LNCAP (cell line): ENCODE measurements around the gene DHRS12.

Experiments
- TF ChIP-seq, protein P1 (sequence below): fragments of 450-650 bp; IDR thresholded peaks from 2 replicates; pipeline ENCODE4 v1.5.1; 2017; ENCODE audit warnings: mild to moderate bottlenecking

The DHRS12 gene

DNA sequence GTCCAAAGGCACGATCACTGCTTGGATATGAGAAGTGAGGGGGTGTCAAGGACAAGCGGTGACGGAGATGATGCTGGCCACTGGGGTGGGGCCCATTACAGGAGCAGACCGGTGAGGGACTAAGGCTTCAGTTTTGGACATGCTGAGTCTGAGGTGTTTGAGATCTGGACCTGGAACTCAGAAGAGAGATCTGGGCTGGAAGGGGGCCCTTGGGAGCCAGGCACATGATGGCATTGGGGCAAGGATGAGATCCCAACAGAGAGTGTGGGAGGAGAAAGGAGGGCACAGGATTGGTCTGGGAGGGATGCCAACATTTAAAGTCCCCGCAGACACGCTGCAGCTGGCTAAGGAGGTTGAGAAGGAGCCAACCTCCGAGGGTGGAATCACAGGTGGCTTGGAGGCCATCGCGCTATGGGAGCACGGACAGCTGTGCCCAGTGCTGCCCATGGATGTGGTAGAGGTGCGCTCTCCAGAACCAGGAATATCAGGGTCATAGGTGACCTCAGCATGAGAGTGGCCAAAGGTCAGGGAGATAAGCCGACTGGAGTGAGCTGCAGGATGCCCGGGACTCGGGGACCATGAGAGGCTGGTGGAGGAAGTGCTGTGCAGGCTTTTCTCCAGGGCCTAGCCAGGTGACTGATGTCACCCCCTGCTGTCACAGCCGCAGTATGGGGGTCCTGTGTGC, 21.8 kb downstream of the DHRS12 start:
- TF ChIP-seq, protein P1, sequence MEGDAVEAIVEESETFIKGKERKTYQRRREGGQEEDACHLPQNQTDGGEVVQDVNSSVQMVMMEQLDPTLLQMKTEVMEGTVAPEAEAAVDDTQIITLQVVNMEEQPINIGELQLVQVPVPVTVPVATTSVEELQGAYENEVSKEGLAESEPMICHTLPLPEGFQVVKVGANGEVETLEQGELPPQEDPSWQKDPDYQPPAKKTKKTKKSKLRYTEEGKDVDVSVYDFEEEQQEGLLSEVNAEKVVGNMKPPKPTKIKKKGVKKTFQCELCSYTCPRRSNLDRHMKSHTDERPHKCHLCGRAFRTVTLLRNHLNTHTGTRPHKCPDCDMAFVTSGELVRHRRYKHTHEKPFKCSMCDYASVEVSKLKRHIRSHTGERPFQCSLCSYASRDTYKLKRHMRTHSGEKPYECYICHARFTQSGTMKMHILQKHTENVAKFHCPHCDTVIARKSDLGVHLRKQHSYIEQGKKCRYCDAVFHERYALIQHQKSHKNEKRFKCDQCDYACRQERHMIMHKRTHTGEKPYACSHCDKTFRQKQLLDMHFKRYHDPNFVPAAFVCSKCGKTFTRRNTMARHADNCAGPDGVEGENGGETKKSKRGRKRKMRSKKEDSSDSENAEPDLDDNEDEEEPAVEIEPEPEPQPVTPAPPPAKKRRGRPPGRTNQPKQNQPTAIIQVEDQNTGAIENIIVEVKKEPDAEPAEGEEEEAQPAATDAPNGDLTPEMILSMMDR, result no peak

DNA sequence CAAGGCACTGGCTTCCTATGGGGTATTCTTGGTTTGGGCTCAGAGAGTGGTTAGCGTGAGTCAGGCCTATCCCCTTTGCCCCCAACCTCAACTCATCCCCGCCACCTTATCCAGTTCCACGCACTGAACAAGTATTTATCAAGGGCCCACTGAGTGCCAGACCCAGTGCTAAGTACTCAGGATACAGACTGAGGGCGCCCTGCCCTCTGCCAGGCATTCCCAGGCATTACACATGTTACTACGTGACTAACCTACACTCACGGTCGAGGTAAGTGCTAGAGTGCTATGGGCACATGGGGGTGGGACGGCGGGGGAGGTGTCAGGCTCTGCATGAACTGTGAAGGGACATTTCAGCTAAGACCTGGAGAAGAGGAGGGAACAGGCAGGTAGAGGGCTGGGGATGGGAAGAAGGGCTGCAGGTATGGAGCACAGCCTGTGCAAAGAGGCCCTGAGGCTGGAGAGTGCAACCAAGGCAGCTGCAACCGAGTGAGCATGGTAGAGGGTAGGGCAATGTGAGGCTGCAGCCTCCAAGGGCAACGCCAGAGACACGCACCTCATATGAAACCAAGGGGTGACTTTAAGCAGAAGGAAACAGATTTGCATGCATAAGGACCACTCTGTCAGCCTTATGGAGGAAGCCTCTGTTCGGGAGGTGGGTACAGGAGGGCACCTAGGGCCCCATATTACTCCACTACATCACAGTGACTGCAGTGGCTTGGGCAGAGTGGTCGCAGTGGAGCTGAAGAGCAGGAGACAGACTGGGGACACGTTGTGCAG, 22.5 kb downstream of the DHRS12 start:
- TF ChIP-seq, protein P1, result peak; percentile 42

DNA sequence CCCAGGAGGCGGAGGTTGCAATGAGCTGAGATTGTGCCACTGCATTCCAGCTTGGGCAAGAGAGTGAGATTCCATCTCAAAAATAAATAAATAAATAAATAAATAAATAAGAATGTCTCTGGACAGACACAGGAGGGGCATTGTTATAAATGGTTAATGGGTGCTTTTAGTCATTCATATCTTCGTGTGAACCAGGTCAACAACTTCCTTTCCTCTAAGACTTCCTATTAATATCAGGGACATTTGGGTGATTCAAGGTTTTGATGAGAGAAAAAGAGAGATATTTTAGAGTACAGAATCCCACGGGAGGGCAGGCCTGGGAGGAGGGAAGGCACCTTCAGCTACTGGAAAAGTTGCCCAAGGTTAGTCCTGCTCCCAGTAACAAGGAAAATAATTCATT, 23.9 kb downstream of the DHRS12 start:
- TF ChIP-seq, protein P1, result no peak

DNA sequence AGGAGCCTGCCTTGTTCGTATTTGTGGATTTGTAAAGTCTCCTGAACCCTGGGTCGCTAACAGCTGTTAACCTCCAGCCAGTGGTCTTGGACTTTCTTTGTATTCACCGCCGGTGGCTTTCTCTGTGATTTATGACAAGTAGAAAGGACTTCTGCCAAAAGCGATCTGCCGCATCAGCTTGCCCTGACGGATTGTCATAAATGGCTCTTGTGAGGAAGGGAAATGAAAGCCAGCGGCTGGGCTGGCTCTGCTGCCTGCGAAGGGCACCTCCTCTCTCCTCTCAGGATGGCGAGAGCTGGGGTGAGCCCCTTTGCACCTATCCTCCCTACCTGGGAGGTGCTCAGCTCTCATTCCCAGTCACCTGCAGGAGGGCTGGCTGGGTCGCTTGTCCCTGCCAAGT, 25.6 kb downstream of the DHRS12 start:
- TF ChIP-seq, protein P1, result no peak

DNA sequence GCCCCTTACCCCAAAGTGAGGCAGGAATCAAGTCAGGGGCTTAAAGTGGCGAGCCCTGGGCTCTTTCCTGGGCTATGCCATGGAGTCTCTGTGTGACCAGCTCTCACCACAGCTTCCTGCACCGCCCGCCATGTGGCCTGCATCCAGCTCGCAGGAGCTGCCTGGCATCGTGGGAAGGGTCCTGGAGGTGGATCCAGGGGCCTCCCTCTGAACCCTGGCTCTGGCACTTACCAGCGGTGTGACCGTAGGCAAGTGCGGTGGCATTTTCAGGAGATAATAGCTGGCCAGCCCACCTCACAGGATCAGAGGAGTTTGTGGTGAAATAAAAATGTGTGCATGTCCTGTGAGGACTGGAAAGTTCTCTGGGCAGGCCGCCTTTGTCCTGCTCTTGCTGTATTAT, 26.0 kb downstream of the DHRS12 start:
- TF ChIP-seq, protein P1, result no peak

DNA sequence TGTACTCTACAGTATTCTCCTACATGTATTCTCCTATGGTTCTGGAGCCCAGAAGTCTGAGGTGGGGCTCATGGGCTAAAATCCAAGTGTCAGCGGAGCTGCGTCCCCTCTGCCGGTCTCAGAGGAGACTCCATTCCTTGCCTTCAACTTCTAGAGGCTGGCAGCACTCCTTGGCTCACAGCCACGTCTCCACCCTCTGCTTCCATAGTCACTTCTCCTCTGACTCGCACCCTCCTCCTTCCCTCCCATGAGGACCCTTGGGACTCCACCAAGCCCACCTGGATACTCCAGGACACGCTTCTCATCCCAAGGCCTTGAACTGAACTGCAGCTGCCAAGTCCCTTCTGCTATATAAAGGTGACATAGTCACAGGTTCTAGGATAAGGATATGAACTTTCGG, 27.8 kb downstream of the DHRS12 start:
- TF ChIP-seq, protein P1, result no peak

DNA sequence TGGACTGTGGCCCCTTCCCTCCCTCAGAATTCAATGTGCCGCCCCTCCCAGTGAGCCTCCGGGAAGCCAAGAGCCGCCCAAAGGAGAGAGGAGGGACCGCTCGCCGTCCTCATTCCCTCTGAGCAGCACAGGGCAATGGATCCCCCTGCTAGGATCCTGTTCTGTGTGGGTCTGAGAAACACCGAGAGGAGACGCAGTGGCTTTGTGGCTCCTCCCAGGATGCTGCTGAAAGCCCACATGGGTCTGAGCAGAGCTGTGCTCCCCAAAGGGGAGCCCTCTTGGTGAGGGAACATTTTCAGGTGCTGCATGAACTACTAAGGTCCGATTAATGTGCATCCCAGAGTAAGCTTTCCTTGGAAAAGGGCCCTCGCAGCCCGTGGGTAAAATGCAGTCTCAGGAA, 30.4 kb downstream of the DHRS12 start:
- TF ChIP-seq, protein P1, result no peak
